CD4-positive, alpha-beta T cell (primary cell): ENCODE measurements around the gene KCNQ2. TPM values are rescaled to one million over a fixed set of nuclear protein-coding genes. Genes with fewer than 3 reads are reported as not detected.

ENCODE experiments used
- ATAC-seq: fragments of 200-7000 bp; cut with Tn5 transposase; one replicate; pipeline ENCODE4 v1.10.0; 2022; ENCODE audit warnings: mild to moderate bottlenecking; ENCODE audit not compliant: poor library complexity
- CTCF ChIA-PET: fragments of 350-600 bp; sonication (Branson Sonifier 250); formaldehyde crosslinking; loops from one replicate; lab custom pipeline; 2021; ENCODE audit warnings: antibody characterized with exemption, inconsistent platforms; lab: Charles Lee
- POLR2A ChIA-PET: fragments of 350-600 bp; sonication (Branson Sonifier 250); formaldehyde crosslinking; loops from one replicate; lab custom pipeline; 2021; ENCODE audit warnings: antibody characterized with exemption, inconsistent platforms; lab: Charles Lee
- DNase-seq, 14 experiments: peaks; one replicate each; pipeline ENCODE4 v3.0.0-alpha.2; 2013 to 2020; ENCODE audit warnings: mixed read lengths in 2 of 14
- H3K27ac ChIP-seq, 2 donors: one replicate each; pipeline versions ENCODE4 v1.5.1 to v1.7.0; 2013; ENCODE audit warnings: low read length in 2 of 2, low read depth in 1 of 2, mild to moderate bottlenecking in 1 of 2
- H3K27me3 ChIP-seq, 2 experiments: 1 replicate in 1 of 2; 2 replicates in 1 of 2; pipeline versions ENCODE4 v1.6.1 to v1.7.0; 2013; ENCODE audit warnings: low read length in 2 of 2, control low read depth in 1 of 2, mild to moderate bottlenecking in 1 of 2, moderate library complexity in 1 of 2; ENCODE audit not compliant: insufficient read depth in 2 of 2, control insufficient read depth in 1 of 2
- H3K36me3 ChIP-seq: one replicate; pipeline ENCODE4 v1.6.1; 2013; ENCODE audit warnings: low read length, control low read depth; ENCODE audit not compliant: insufficient read depth
- H3K4me1 ChIP-seq: one replicate; pipeline ENCODE4 v1.6.1; 2013; ENCODE audit warnings: low read length, control low read depth; ENCODE audit not compliant: insufficient read depth
- H3K4me3 ChIP-seq: one replicate; pipeline ENCODE4 v1.5.1; 2013; ENCODE audit warnings: mild to moderate bottlenecking, low read length, moderate library complexity
- H3K9me3 ChIP-seq, 2 experiments: 1 replicate in 1 of 2; 2 replicates in 1 of 2; pipeline versions ENCODE4 v1.6.1 to v1.7.0; 2013; ENCODE audit warnings: low read length in 2 of 2, mild to moderate bottlenecking in 2 of 2, control low read depth in 1 of 2, moderate library complexity in 1 of 2; ENCODE audit not compliant: control insufficient read depth in 1 of 2, insufficient read depth in 1 of 2
- H3K27ac Mint-ChIP-seq: one replicate; pipeline ENCODE4 v1.8.0; 2020; ENCODE audit warnings: mixed read lengths
- H3K27me3 Mint-ChIP-seq: one replicate; pipeline ENCODE4 v1.8.0; 2021; ENCODE audit warnings: mixed read lengths
- H3K36me3 Mint-ChIP-seq: one replicate; pipeline ENCODE4 v1.8.0; 2021; ENCODE audit warnings: low read depth, mixed read lengths
- H3K4me1 Mint-ChIP-seq: one replicate; pipeline ENCODE4 v1.8.0; 2021; ENCODE audit warnings: low read depth, mixed read lengths
- H3K4me3 Mint-ChIP-seq: one replicate; pipeline ENCODE4 v1.8.0; 2020; ENCODE audit warnings: mild to moderate bottlenecking, mixed read lengths
- H3K9me3 Mint-ChIP-seq: one replicate; pipeline ENCODE4 v1.8.0; 2020; ENCODE audit warnings: mixed read lengths
- intact Hi-C, 2 experiments: fragments of 100-400 bp; cut with DNase I in 1 of 2; cut with micrococcal nuclease in 1 of 2; formaldehyde crosslinking; loops; one replicate each; pipeline versions ENCODE4 v1.15.1 to v1.9.0; 2023 to 2025; cut with DNase I, micrococcal nuclease
- total RNA-seq, 174 experiments: library from RNA in 2 of 174; stranded (reverse) in 2 of 174; gene quantifications; one replicate each; pipeline ENCODE4 v1.2.3 and lab custom pipeline; 2021 to 2026
- TF ChIP-seq, protein P1 (sequence below): fragments of 200-600 bp; IDR thresholded peaks from one replicate; pipeline ENCODE4 v1.8.0; 2022; ENCODE audit warnings: antibody characterized with exemption, mild to moderate bottlenecking

The KCNQ2 gene
- total RNA-seq, 2 experiments from 2014 or later, result not detected

DNA sequence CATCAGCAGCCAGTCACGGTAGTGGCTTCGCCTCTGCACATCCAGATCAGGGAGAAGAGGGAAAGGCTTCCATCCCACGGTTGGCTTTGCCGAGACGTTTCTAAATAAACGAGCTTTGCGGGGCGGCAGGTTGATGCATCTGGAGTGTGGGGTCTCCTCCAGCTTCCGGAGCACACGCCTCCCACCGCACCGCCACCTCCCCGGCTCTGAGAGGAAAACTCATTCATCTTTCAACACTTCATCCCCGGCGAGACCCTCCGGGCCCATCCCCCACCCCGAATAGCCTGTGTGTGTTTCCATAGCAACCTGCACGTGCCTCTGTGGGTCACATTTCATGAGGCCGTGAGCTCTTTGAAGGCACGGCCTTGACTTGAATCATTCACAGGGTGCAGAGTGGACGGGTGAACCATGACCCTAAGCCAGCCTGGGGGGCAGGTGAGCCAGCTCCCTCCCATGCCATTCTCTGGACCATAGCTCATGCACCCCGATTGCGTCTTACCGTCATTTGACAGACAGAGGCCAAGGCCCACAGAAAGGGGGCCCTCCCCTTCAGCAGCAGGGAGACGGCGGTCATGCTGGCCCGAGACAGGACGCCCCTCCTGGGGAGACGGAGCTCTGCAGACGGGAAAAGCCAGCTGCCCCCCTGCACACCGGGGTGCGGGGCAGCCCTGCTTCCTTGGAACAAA is 95.1 kb downstream of the KCNQ2 start:
- intact Hi-C loops, result no loop called here
- H3K27me3 ChIP-seq, result peaks cover 27 to 33% of the 10 kb centered on the region in 2 experiments
- ATAC-seq, result no peak
- Mint-ChIP-seq H3K36me3 (no peaks in the 10 kb centered on the region), H3K4me1 (no peaks in the 10 kb centered on the region), H3K27me3 (peaks cover 27% of the 10 kb centered on the region), H3K27ac (no peak overlapping the region), H3K9me3 (no peaks in the 10 kb centered on the region), H3K4me3 (no peak overlapping the region)
- H3K9me3 ChIP-seq, result peaks cover 0 to 12% of the 10 kb centered on the region in 2 experiments
- no peaks in the 10 kb centered on the region for H3K36me3 ChIP-seq
- H3K4me1 ChIP-seq, result peaks cover 3% of the 10 kb centered on the region
- ChIA-PET CTCF (no interaction called here), POLR2A (no interaction called here)
- TF ChIP-seq, protein P1, sequence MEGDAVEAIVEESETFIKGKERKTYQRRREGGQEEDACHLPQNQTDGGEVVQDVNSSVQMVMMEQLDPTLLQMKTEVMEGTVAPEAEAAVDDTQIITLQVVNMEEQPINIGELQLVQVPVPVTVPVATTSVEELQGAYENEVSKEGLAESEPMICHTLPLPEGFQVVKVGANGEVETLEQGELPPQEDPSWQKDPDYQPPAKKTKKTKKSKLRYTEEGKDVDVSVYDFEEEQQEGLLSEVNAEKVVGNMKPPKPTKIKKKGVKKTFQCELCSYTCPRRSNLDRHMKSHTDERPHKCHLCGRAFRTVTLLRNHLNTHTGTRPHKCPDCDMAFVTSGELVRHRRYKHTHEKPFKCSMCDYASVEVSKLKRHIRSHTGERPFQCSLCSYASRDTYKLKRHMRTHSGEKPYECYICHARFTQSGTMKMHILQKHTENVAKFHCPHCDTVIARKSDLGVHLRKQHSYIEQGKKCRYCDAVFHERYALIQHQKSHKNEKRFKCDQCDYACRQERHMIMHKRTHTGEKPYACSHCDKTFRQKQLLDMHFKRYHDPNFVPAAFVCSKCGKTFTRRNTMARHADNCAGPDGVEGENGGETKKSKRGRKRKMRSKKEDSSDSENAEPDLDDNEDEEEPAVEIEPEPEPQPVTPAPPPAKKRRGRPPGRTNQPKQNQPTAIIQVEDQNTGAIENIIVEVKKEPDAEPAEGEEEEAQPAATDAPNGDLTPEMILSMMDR, result no peak
- DNase-seq, result no peak
- H3K4me3 ChIP-seq, result no peak overlapping the region
- H3K27ac ChIP-seq, result no peak overlapping the region

GRCh38 chr20:63376283-63377250 is 95.9 kb downstream of the KCNQ2 start:
- Histone ChIP-seq H3K27ac (no peak overlapping the region), H3K4me3 (no peak overlapping the region), H3K36me3 (no peaks in the 10 kb centered on the region), H3K27me3 (peaks cover 27 to 28% of the 10 kb centered on the region in 2 experiments), H3K4me1 (peaks cover under 1% of the 10 kb centered on the region), H3K9me3 (peaks cover 0 to 13% of the 10 kb centered on the region in 2 experiments)
- H3K27me3 Mint-ChIP-seq, result peaks cover 26% of the 10 kb centered on the region
- ChIA-PET POLR2A (no interaction called here), CTCF (no interaction called here)
- H3K27ac Mint-ChIP-seq, result no peak overlapping the region
- DNase-seq (no peak), ATAC-seq (no peak)
- H3K4me1 Mint-ChIP-seq, result no peaks in the 10 kb centered on the region
- H3K36me3 Mint-ChIP-seq, result no peaks in the 10 kb centered on the region
- intact Hi-C loops, result no loop called here
- TF ChIP-seq, protein P1, result no peak
- H3K4me3 Mint-ChIP-seq, result no peak overlapping the region
- H3K9me3 Mint-ChIP-seq, result no peaks in the 10 kb centered on the region

GRCh38 chr20:63375438-63375837 is 97.0 kb downstream of the KCNQ2 start:
- H3K27ac ChIP-seq, result no peak overlapping the region
- no peaks in the 10 kb centered on the region for H3K4me1 Mint-ChIP-seq
- ChIA-PET POLR2A (no interaction called here), CTCF (no interaction called here)
- intact Hi-C loops, result no loop called here
- no peaks in the 10 kb centered on the region for H3K36me3 ChIP-seq
- H3K9me3 Mint-ChIP-seq, result no peaks in the 10 kb centered on the region
- ATAC-seq (no peak), DNase-seq (no peak)
- H3K27me3 Mint-ChIP-seq, result peaks cover 26% of the 10 kb centered on the region
- H3K4me3 Mint-ChIP-seq, result no peak overlapping the region
- TF ChIP-seq, protein P1, result no peak
- H3K9me3 ChIP-seq, result peaks cover 0 to 17% of the 10 kb centered on the region in 2 experiments
- no peaks in the 10 kb centered on the region for H3K36me3 Mint-ChIP-seq
- H3K27ac Mint-ChIP-seq, result no peak overlapping the region
- H3K27me3 ChIP-seq, result peaks cover 21 to 27% of the 10 kb centered on the region in 2 experiments
- H3K4me3 ChIP-seq, result no peak overlapping the region
- no peaks in the 10 kb centered on the region for H3K4me1 ChIP-seq
